IMR-90 (cell line): ENCODE results near the gene TNNT1. TPM values are rescaled to one million over a fixed set of nuclear protein-coding genes. Genes with fewer than 3 reads are reported as not detected.

Source experiments
- ATAC-seq: fragments of 200-7000 bp; cut with Tn5 transposase; 2 replicates; pipeline ENCODE4 v1.9.1; 2020; ENCODE audit warnings: low read depth, mild to moderate bottlenecking, moderate library complexity
- BruUV-seq: library from RNA; stranded (reverse); fragments of 400-500 nt; replicated peaks from 2 replicates; lab custom pipeline; 2021; lab: Mats Ljungman, UMichigan
- CTCF ChIA-PET: fragments of 300-600 bp; formaldehyde crosslinking; extraction: SDS; loops from one replicate; lab custom pipeline; 2021; ENCODE audit warnings: antibody characterized with exemption; lab: Yijun Ruan, JAX
- POLR2A ChIA-PET: fragments of 300-600 bp; sonication (Branson Sonifier 250); formaldehyde crosslinking; loops from one replicate; lab custom pipeline; 2022; ENCODE audit warnings: antibody characterized with exemption; ENCODE audit not compliant: unreplicated experiment; lab: Charles Lee
- DNase-seq: peaks from one replicate; pipeline ENCODE4 v3.0.0; 2013
- H2AFZ ChIP-seq: replicated peaks from 2 replicates; pipeline ENCODE3; 2013; ENCODE audit warnings: low read length, mild to moderate bottlenecking; ENCODE audit not compliant: poor library complexity
- H2AK5ac ChIP-seq: 2 replicates; pipeline ENCODE4 v1.6.1; 2013; ENCODE audit warnings: low read depth, low read length, inconsistent platforms
- H2AK9ac ChIP-seq: replicated peaks from 2 replicates; pipeline ENCODE3; 2013; ENCODE audit warnings: mild to moderate bottlenecking, low read depth, low read length, moderate library complexity; ENCODE audit not compliant: poor library complexity
- H2BK120ac ChIP-seq: 2 replicates; pipeline ENCODE4 v1.6.1; 2013; ENCODE audit warnings: low read depth, low read length, inconsistent platforms
- H2BK15ac ChIP-seq: 3 replicates; pipeline ENCODE4 v1.6.1; 2013; ENCODE audit warnings: low read depth, low read length, inconsistent platforms
- H2BK20ac ChIP-seq: 2 replicates; pipeline ENCODE4 v1.6.1; 2013; ENCODE audit warnings: low read depth, mild to moderate bottlenecking, inconsistent platforms, low read length, moderate library complexity
- H2BK5ac ChIP-seq: 2 replicates; pipeline ENCODE4 v1.6.1; 2013; ENCODE audit warnings: mild to moderate bottlenecking, low read depth, low read length, inconsistent platforms; ENCODE audit not compliant: poor library complexity, severe bottlenecking
- H3K14ac ChIP-seq: replicated peaks from 2 replicates; pipeline ENCODE4 v1.6.1; 2013; ENCODE audit warnings: low read depth, low read length, inconsistent platforms
- H3K18ac ChIP-seq: 2 replicates; pipeline ENCODE4 v1.6.1; 2013; ENCODE audit warnings: low read depth, low read length, control low read depth
- H3K23ac ChIP-seq: 2 replicates; pipeline ENCODE4 v1.6.1; 2013; ENCODE audit warnings: low read depth, low read length, inconsistent platforms
- H3K27ac ChIP-seq: 2 replicates; pipeline ENCODE4 v1.5.1; 2013; ENCODE audit warnings: mild to moderate bottlenecking, control low read depth, low read length; ENCODE audit not compliant: insufficient read depth
- H3K27me3 ChIP-seq: 2 replicates; pipeline ENCODE4 v1.6.1; 2013; ENCODE audit warnings: low read length; ENCODE audit not compliant: control insufficient read depth, insufficient read depth
- H3K36me3 ChIP-seq: 2 replicates; pipeline ENCODE4 v1.6.1; 2013; ENCODE audit warnings: low read length, mixed read lengths; ENCODE audit not compliant: control insufficient read depth, insufficient read depth
- H3K4ac ChIP-seq: 2 replicates; pipeline ENCODE4 v1.6.1; 2013; ENCODE audit warnings: low read depth, low read length, inconsistent platforms
- H3K4me1 ChIP-seq: 2 replicates; pipeline ENCODE4 v1.6.1; 2013; ENCODE audit warnings: low read length, mixed read lengths; ENCODE audit not compliant: control insufficient read depth, insufficient read depth
- H3K4me2 ChIP-seq: 2 replicates; pipeline ENCODE4 v1.6.1; 2013; ENCODE audit warnings: low read depth, mild to moderate bottlenecking, control low read depth, low read length, moderate library complexity
- H3K4me3 ChIP-seq: 2 replicates; pipeline ENCODE4 v1.5.1; 2013; ENCODE audit warnings: low read depth, mild to moderate bottlenecking, control low read depth, low read length, moderate library complexity; ENCODE audit not compliant: insufficient read depth
- H3K56ac ChIP-seq: 2 replicates; pipeline ENCODE4 v1.6.1; 2013; ENCODE audit warnings: low read length, inconsistent platforms; ENCODE audit not compliant: insufficient read depth; ENCODE audit errors: extremely low read depth
- H3K79me1 ChIP-seq, 2 experiments: 2 replicates each; pipeline ENCODE4 v1.6.1; 2013; ENCODE audit warnings: low read length in 2 of 2, inconsistent platforms in 1 of 2, low read depth in 1 of 2
- H3K9ac ChIP-seq: 2 replicates; pipeline ENCODE4 v1.6.1; 2013; ENCODE audit warnings: low read depth, low read length, control low read depth
- H3K9me1 ChIP-seq: 2 replicates; pipeline ENCODE4 v1.6.1; 2013; ENCODE audit warnings: low read length, inconsistent platforms; ENCODE audit not compliant: insufficient read depth
- H3K9me3 ChIP-seq: 2 replicates; pipeline ENCODE4 v1.6.1; 2013; ENCODE audit warnings: low read length; ENCODE audit not compliant: control insufficient read depth, insufficient read depth
- H4K20me1 ChIP-seq: 2 replicates; pipeline ENCODE4 v1.6.1; 2013; ENCODE audit warnings: low read length, inconsistent platforms; ENCODE audit not compliant: insufficient read depth
- H4K5ac ChIP-seq: 2 replicates; pipeline ENCODE4 v1.6.1; 2013; ENCODE audit warnings: mild to moderate bottlenecking, low read depth, low read length, control low read depth
- H4K8ac ChIP-seq, 2 experiments: 2 replicates each; pipeline ENCODE4 v1.6.1; 2013; ENCODE audit warnings: low read depth in 2 of 2, low read length in 2 of 2, control low read depth in 1 of 2, inconsistent platforms in 1 of 2
- H4K91ac ChIP-seq: 2 replicates; pipeline ENCODE4 v1.6.1; 2013; ENCODE audit warnings: low read depth, low read length, inconsistent platforms; ENCODE audit not compliant: insufficient read depth
- WGBS, 2 experiments: methylation state at CpG; one replicate each; pipeline versions ENCODE4 v1.1.5 to v1.1.7; 2013; ENCODE audit warnings: missing lambda C conversion rate in 2 of 2; ENCODE audit not compliant: insufficient read length in 1 of 2; ENCODE audit errors: extremely low coverage in 2 of 2; 5-methylcytosine and 5-hydroxymethylcytosine counted together
- dilution Hi-C: fragments of 300-500 bp; cut with HindIII; formaldehyde crosslinking; loops from one replicate; pipeline ENCODE4 v1.14.3; 2018; ENCODE audit warnings: low sequenced_read_pairs; ENCODE audit not compliant: unreplicated experiment
- in situ Hi-C: fragments of 300-500 bp; cut with MboI; formaldehyde crosslinking; loops from 3 replicates; pipeline ENCODE4 v1.14.3; 2019; ENCODE audit warnings: low sequenced_read_pairs, inconsistent platforms, mixed read lengths
- intact Hi-C: fragments of 100-400 bp; cut with micrococcal nuclease; formaldehyde crosslinking; loops from 2 replicates; pipeline ENCODE4 v1.10.0; 2022
- polyA plus RNA-seq, 3 experiments: library from polyadenylated mRNA; depleted of rRNA; stranded (reverse); fragments of >200 nt; gene quantifications; 2 replicates each; pipeline ENCODE4 v1.2.3, GENCODE V29; 2012; ENCODE audit warnings: low replicate concordance in 1 of 3
- total RNA-seq: library from RNA; depleted of rRNA; stranded (reverse); fragments of >200 nt; gene quantifications from 2 replicates; pipeline ENCODE4 v1.2.3, GENCODE V29; 2012
- TF ChIP-seq, protein P1 (sequence below): fragments of 150-350 bp; IDR thresholded peaks from 2 replicates; pipeline ENCODE4 v1.6.1; 2017; ENCODE audit warnings: mild to moderate bottlenecking, antibody characterized with exemption, low read length, low read depth

TNNT1 gene
- total and polyA plus RNA-seq, 2 of the 4 experiments (the other 2 are of a cell fraction), result 1.3 to 2.6 TPM

DNA sequence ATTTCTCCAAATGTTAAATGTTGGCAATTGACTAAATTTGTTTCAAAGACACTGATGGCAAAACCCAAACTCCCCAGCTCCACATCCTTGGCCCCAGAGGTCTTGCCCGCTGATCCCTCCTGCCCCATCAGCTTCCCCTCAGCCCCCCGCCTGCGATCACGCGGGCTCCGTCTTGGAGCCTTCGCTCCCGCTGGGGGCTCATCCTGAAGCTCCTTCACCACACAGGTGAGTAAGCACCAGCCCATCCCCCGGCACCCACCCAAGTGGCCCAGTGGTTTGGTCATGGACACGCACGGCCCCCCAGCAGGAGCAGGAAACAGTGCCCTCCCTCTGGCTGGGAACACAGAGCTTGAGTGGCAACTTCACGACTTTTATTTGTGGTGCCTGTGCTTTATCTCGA lies 58.4 kb downstream of the TNNT1 start:
- H4K8ac ChIP-seq, result no peak overlapping the region
- H3K79me1 ChIP-seq, result peaks cover 0 to 12% of the 10 kb centered on the region in 2 experiments; a peak in 2 of 4 replicates
- no peak overlapping the region for H3K18ac ChIP-seq
- 90% methylated on average over 3 of the region's 13 CpGs; no CpG with 5 or more reads in 1 of the 2 experiments for WGBS, 2 experiments
- in situ Hi-C loops, result no loop called here
- no peaks in the 10 kb centered on the region; the same call in 1 of the 2 replicates for H3K9me1 ChIP-seq
- H3K9me3 ChIP-seq, result no peaks in the 10 kb centered on the region
- no peak overlapping the region for H3K23ac ChIP-seq
- intact Hi-C loops, result no loop called here
- no peak overlapping the region for H3K14ac ChIP-seq
- H2BK20ac ChIP-seq, result no peak overlapping the region
- peaks cover 34% of the 10 kb centered on the region for H4K20me1 ChIP-seq
- no peak overlapping the region for H3K56ac ChIP-seq
- no peak overlapping the region for H2AFZ ChIP-seq
- ChIA-PET POLR2A (no interaction called here), CTCF (no interaction called here)
- no peak overlapping the region for H3K27ac ChIP-seq
- H4K91ac ChIP-seq, result no peak overlapping the region
- no peak overlapping the region for H3K4me3 ChIP-seq
- no TSS peak for BruUV-seq
- peaks cover 6% of the 10 kb centered on the region; the same call in 1 of the 2 replicates for H3K4me1 ChIP-seq
- H2AK9ac ChIP-seq, result peak overlapping the region; percentile 78
- H2BK15ac ChIP-seq, result no peak overlapping the region
- H3K36me3 ChIP-seq, result peaks cover 29% of the 10 kb centered on the region
- H3K4me2 ChIP-seq, result no peak overlapping the region
- H4K5ac ChIP-seq, result no peak overlapping the region
- no peak overlapping the region for H3K4ac ChIP-seq
- H3K9ac ChIP-seq, result no peak overlapping the region
- TF ChIP-seq, protein P1, sequence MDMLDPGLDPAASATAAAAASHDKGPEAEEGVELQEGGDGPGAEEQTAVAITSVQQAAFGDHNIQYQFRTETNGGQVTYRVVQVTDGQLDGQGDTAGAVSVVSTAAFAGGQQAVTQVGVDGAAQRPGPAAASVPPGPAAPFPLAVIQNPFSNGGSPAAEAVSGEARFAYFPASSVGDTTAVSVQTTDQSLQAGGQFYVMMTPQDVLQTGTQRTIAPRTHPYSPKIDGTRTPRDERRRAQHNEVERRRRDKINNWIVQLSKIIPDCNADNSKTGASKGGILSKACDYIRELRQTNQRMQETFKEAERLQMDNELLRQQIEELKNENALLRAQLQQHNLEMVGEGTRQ, result no peak
- no peak overlapping the region for H2BK120ac ChIP-seq
- no peak overlapping the region for H2BK5ac ChIP-seq
- no peak overlapping the region for H2AK5ac ChIP-seq
- peaks cover 7% of the 10 kb centered on the region; the same call in 1 of the 2 replicates for H3K27me3 ChIP-seq
- dilution Hi-C loops, result no loop called here
- DNase-seq (no peak), ATAC-seq (no peak)
